ENCODE results near the gene EEPD1. TPM values are rescaled to one million over a fixed set of nuclear protein-coding genes. Genes with fewer than 3 reads are reported as not detected.

EEPD1 gene
- total RNA-seq, 1 donor from 2014 or later: 5.1 TPM

- DNase-seq: no peak
Observed at GRCh38 chr7:36157527-36158320, 4.7 kb downstream of the EEPD1 start.

- no peak for DNase-seq
Observed at GRCh38 chr7:36158321-36158605, 5.2 kb downstream of the EEPD1 start.

- no peak for DNase-seq
Observed at GRCh38 chr7:36159618-36160017, 6.6 kb downstream of the EEPD1 start.

- no peak for DNase-seq
Observed at GRCh38 chr7:36160313-36160712, 7.3 kb downstream of the EEPD1 start.

- DNase-seq: no peak
Observed at GRCh38 chr7:36161996-36162395, 8.9 kb downstream of the EEPD1 start.

- no peak for DNase-seq
Observed at GRCh38 chr7:36165059-36165458, 12.0 kb downstream of the EEPD1 start.

- no peak for DNase-seq
Observed at GRCh38 chr7:36165802-36166201, 12.7 kb downstream of the EEPD1 start.

GRCh38 chr7:36167403-36168050 is 14.5 kb downstream of the EEPD1 start:
- no peak for DNase-seq

GRCh38 chr7:36171503-36171902 is 18.4 kb downstream of the EEPD1 start:
- DNase-seq: no peak

- no peak for DNase-seq
Observed at GRCh38 chr7:36175886-36176285, 22.8 kb downstream of the EEPD1 start.

- no peak for DNase-seq
Observed at GRCh38 chr7:36176697-36177096, 23.6 kb downstream of the EEPD1 start.

- DNase-seq: no peak
Observed at GRCh38 chr7:36180121-36180520, 27.1 kb downstream of the EEPD1 start.

- no peak for DNase-seq
Observed at GRCh38 chr7:36181668-36182067, 28.6 kb downstream of the EEPD1 start.

GRCh38 chr7:36182854-36183604 is 30.0 kb downstream of the EEPD1 start:
- DNase-seq: peak; percentile 21

- no peak for DNase-seq
Observed at GRCh38 chr7:36185092-36185491, 32.0 kb downstream of the EEPD1 start.

GRCh38 chr7:36185756-36186155 is 32.7 kb downstream of the EEPD1 start:
- no peak for DNase-seq

GRCh38 chr7:36186359-36187121 is 33.5 kb downstream of the EEPD1 start:
- DNase-seq: no peak

- no peak for DNase-seq
Observed at GRCh38 chr7:36188266-36188665, 35.2 kb downstream of the EEPD1 start.

GRCh38 chr7:36188906-36189305 is 35.9 kb downstream of the EEPD1 start:
- no peak for DNase-seq

- DNase-seq: no peak
Observed at GRCh38 chr7:36190447-36191291, 37.6 kb downstream of the EEPD1 start.

- DNase-seq: no peak
Observed at GRCh38 chr7:36191292-36191920, 38.4 kb downstream of the EEPD1 start.

Data from dermis blood vessel endothelial cell (primary cell).